ENCODE results near the gene GLB1L2.
"Not testable (repeated sequence)": the region's sequence is repeated elsewhere in the genome, so short reads cannot be mapped to it uniquely, and the experiment has no call there.

GRCh38 chr11:134321373-134321772, 10.4 kb upstream of the GLB1L2 start:
- TF ChIP-seq, protein P1, sequence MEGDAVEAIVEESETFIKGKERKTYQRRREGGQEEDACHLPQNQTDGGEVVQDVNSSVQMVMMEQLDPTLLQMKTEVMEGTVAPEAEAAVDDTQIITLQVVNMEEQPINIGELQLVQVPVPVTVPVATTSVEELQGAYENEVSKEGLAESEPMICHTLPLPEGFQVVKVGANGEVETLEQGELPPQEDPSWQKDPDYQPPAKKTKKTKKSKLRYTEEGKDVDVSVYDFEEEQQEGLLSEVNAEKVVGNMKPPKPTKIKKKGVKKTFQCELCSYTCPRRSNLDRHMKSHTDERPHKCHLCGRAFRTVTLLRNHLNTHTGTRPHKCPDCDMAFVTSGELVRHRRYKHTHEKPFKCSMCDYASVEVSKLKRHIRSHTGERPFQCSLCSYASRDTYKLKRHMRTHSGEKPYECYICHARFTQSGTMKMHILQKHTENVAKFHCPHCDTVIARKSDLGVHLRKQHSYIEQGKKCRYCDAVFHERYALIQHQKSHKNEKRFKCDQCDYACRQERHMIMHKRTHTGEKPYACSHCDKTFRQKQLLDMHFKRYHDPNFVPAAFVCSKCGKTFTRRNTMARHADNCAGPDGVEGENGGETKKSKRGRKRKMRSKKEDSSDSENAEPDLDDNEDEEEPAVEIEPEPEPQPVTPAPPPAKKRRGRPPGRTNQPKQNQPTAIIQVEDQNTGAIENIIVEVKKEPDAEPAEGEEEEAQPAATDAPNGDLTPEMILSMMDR (IDR thresholded peaks at IDR 0.05 in 8 of 11, conservative IDR thresholded peaks at IDR 0.05 in 3 of 11): not testable (repeated sequence)
- not testable (repeated sequence) for TF ChIP-seq POLR2AphosphoS5, POLR2A (IDR thresholded peaks at IDR 0.05)

Data from spleen (tissue), 7 donors.